HG02759 (cell line): ENCODE data around the gene APOH.

Source experiments
- ATAC-seq: cut with Tn5 transposase; IDR thresholded peaks from one replicate; pipeline ENCODE4 v1.9.1; 2021; ENCODE audit warnings: mild to moderate bottlenecking, moderate library complexity; ENCODE audit not compliant: unreplicated experiment

The APOH gene

GRCh38 chr17:66198242-66198641 lies 31.0 kb downstream of the APOH start:
- no peak for ATAC-seq

DNA sequence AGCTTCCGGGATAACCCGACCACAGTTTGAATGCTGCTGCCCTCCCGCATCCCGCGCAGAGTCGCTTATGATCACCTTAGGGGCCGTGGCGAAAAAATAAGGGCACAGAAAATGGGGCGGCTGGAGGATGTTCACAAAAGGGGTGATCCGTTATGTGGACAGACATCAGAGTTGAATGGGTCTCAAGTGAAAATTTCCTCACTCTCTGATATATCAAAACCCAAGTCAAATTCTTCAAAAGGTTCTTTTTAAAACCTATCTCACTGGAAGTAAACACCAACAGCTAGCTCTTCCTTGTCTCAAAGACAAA lies 36.9 kb downstream of the APOH start:
- ATAC-seq = no peak

- ATAC-seq = peak; percentile 75
Observed at GRCh38 chr17:66191593-66192377, 37.4 kb downstream of the APOH start, which contains the start of gene CEP112. Gene CEP112, minus strand, starts transcription at chr17:66192133.

DNA sequence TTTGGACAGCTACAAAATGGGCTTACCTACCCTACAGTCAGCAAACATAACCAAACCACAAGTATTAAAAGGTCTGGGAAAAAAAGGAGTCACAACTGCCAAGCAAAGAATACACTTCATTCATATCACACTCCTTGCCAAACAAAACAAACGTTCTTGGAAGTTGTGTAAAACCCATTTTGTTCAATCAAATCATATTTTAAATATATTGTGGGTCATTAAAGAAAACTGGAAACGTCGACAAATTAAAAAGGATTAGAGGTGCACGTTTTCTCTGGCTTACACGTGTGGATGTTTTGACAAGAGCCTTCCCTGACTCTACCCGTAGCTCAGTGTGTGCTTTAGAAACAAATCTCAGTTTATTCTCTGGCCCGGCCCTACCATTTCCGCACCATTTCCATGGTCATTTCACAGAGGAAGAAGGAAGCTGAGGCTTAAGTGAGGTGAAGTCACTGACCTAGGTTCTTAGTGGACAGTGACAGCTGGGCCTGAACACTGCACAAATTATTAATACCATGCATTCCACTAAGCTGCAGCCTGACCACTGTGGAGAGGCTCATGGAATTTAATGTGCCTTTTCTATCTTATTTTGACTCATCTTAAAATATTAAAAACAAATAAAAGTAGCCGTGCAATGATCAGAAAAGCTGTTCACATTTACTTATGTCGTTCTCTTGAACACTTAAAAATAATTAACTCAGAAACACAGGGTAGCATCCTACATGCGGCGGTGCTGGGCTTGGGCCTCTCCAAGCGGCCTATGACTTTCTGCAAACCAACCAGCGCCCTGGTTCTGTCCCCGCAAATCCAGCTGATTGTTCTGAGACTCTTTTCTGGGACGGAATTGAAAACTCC lies 38.2 kb downstream of the APOH start:
- no peak for ATAC-seq

DNA sequence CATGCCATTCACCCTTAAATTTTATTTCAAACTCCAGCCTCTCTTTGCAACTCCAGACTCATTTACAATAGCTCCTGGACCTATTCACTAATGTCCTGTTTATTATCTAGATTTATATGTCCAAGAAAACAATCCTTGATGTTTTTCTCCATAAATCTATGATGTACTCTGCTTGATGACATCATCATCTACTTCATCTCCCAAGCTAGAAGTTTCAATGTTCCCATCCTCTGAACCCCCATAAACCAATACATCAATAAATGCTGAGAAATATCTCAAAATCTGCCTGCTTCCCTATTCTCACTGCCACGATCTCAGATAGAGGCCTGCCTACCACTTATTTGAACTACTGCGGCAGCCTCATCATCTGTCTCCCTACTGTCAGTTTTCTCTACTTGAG lies 41.5 kb downstream of the APOH start:
- no peak for ATAC-seq

- ATAC-seq = no peak
Observed at GRCh38 chr17:66185862-66186261, 43.4 kb downstream of the APOH start.

- no peak for ATAC-seq
Observed at GRCh38 chr17:66184392-66184791, 44.8 kb downstream of the APOH start.

GRCh38 chr17:66183529-66183928 lies 45.7 kb downstream of the APOH start:
- ATAC-seq = no peak

- ATAC-seq = no peak
Observed at GRCh38 chr17:66178642-66179041, 50.6 kb downstream of the APOH start.

DNA sequence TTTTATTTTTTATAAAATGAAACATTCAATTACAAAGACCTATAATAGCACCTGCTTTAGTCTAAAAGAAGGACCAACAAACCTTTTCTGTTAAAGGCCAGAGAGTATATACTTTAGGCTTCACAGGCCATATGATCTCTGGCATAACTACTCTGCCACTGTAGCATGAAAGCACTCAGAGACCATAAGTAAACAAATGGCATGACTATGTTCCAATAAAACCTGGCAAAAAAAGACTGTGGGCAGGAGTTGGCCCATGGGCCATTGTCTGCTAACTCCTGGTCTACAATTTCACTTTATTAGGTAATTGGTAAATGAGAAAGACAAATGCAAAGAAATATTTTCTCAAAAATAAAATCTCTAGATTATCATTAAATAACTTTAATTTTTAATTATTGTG lies 52.2 kb downstream of the APOH start:
- no peak for ATAC-seq

- ATAC-seq = no peak
Observed at GRCh38 chr17:66175892-66176291, 53.3 kb downstream of the APOH start.

DNA sequence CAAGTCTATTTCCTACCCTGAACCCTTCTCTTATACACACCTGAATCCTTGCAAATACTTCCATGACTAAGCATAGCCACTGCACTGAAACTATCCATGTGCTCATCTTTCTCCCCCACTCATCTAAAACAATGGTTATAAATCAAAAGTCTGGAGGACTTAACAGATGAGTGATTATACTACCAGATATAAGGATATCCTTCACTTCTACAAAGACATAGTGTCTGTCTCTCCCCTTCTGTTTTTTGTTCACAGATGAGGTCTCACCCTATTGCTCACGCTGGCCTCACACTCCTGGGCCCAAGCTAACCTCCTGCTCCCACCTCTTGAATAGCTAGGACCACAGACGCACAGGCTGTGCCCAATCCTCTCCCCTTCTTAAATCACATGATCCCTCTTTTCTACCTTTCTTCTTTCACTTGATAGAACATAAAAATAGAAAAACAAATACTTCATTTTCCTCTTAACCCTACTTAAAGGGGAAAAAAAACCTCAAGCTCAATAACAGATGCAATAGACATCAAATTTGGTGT lies 56.5 kb downstream of the APOH start:
- ATAC-seq = no peak

- no peak for ATAC-seq
Observed at GRCh38 chr17:66172144-66172543, 57.1 kb downstream of the APOH start.

- ATAC-seq = no peak
Observed at GRCh38 chr17:66171692-66172091, 57.5 kb downstream of the APOH start.

GRCh38 chr17:66171172-66171571 lies 58.0 kb downstream of the APOH start:
- ATAC-seq = no peak

- no peak for ATAC-seq
Observed at GRCh38 chr17:66169839-66170238, 59.4 kb downstream of the APOH start.

DNA sequence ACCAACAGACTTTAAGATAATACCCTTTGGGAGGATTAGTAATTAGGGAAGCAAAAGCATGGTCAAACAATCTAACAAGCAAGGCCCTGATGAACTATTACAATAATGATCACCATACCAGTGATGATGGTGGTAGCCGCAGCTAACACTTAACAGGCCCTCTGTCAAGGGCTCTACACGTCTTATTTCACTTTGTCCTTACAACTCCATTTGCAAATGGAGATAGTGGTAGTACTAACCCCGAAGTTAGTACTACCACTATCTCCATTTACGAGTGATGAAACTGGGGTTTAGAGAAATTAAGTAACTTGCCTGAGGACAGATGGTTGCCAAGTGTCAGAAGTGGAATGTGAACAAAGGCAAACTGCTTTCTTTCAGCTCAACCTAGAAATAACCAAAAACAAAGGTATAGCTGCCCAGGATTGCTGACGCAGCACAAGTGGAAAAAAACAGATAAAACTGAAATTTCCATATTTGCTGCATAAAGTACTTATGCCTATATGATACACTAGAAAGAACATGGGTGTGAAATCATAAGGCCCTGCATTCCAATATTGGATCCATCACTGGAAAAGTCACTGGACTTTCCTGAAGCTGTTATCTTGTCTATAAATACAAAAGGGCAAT lies 61.9 kb downstream of the APOH start:
- no peak for ATAC-seq

DNA sequence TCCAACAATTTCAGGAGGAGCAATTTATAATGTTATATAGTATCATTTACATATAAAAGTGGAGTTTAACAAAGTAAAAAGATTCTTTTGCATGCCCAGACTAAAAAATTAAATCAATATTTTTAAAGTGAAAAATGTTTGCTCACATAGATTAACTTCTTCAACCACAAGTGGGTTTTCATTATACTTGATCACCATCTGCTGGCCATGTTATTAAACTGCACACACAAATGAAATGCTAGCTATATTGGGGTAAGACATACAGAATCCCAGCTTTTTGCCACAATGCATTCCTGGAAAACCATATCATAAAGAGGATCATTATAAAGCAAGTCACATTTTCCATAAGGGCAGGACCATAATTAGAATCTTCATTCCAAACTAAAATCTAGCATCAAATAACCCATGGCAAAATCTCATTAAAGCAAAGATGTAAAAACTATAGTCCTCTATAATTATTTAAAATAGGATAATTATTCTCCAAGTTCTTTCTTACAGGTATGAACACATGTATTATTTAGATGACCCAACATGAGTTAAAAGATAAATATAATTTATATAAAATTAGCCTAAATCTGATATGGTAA lies 63.6 kb downstream of the APOH start:
- no peak for ATAC-seq
